IMR-90 (cell line): ENCODE measurements around the gene SLC8A1. TPM values are rescaled to one million over a fixed set of nuclear protein-coding genes. Genes with fewer than 3 reads are reported as not detected.

Source experiments
- ATAC-seq: fragments of 200-7000 bp; cut with Tn5 transposase; 2 replicates; pipeline ENCODE4 v1.9.1; 2020; ENCODE audit warnings: low read depth, mild to moderate bottlenecking, moderate library complexity
- BruUV-seq: library from RNA; stranded (reverse); fragments of 400-500 nt; replicated peaks from 2 replicates; lab custom pipeline; 2021; lab: Mats Ljungman, UMichigan
- CTCF ChIA-PET: fragments of 300-600 bp; formaldehyde crosslinking; extraction: SDS; loops from one replicate; lab custom pipeline; 2021; ENCODE audit warnings: antibody characterized with exemption; lab: Yijun Ruan, JAX
- POLR2A ChIA-PET: fragments of 300-600 bp; sonication (Branson Sonifier 250); formaldehyde crosslinking; loops from one replicate; lab custom pipeline; 2022; ENCODE audit warnings: antibody characterized with exemption; ENCODE audit not compliant: unreplicated experiment; lab: Charles Lee
- DNase-seq: peaks from one replicate; pipeline ENCODE4 v3.0.0; 2013
- H2AFZ ChIP-seq: replicated peaks from 2 replicates; pipeline ENCODE3; 2013; ENCODE audit warnings: low read length, mild to moderate bottlenecking; ENCODE audit not compliant: poor library complexity
- H2AK5ac ChIP-seq: 2 replicates; pipeline ENCODE4 v1.6.1; 2013; ENCODE audit warnings: low read depth, low read length, inconsistent platforms
- H2AK9ac ChIP-seq: replicated peaks from 2 replicates; pipeline ENCODE3; 2013; ENCODE audit warnings: mild to moderate bottlenecking, low read depth, low read length, moderate library complexity; ENCODE audit not compliant: poor library complexity
- H2BK120ac ChIP-seq: 2 replicates; pipeline ENCODE4 v1.6.1; 2013; ENCODE audit warnings: low read depth, low read length, inconsistent platforms
- H2BK15ac ChIP-seq: 3 replicates; pipeline ENCODE4 v1.6.1; 2013; ENCODE audit warnings: low read depth, low read length, inconsistent platforms
- H2BK20ac ChIP-seq: 2 replicates; pipeline ENCODE4 v1.6.1; 2013; ENCODE audit warnings: low read depth, mild to moderate bottlenecking, inconsistent platforms, low read length, moderate library complexity
- H2BK5ac ChIP-seq: 2 replicates; pipeline ENCODE4 v1.6.1; 2013; ENCODE audit warnings: mild to moderate bottlenecking, low read depth, low read length, inconsistent platforms; ENCODE audit not compliant: poor library complexity, severe bottlenecking
- H3K14ac ChIP-seq: replicated peaks from 2 replicates; pipeline ENCODE4 v1.6.1; 2013; ENCODE audit warnings: low read depth, low read length, inconsistent platforms
- H3K18ac ChIP-seq: 2 replicates; pipeline ENCODE4 v1.6.1; 2013; ENCODE audit warnings: low read depth, low read length, control low read depth
- H3K23ac ChIP-seq: 2 replicates; pipeline ENCODE4 v1.6.1; 2013; ENCODE audit warnings: low read depth, low read length, inconsistent platforms
- H3K27ac ChIP-seq: 2 replicates; pipeline ENCODE4 v1.5.1; 2013; ENCODE audit warnings: mild to moderate bottlenecking, control low read depth, low read length; ENCODE audit not compliant: insufficient read depth
- H3K27me3 ChIP-seq: 2 replicates; pipeline ENCODE4 v1.6.1; 2013; ENCODE audit warnings: low read length; ENCODE audit not compliant: control insufficient read depth, insufficient read depth
- H3K36me3 ChIP-seq: 2 replicates; pipeline ENCODE4 v1.6.1; 2013; ENCODE audit warnings: low read length, mixed read lengths; ENCODE audit not compliant: control insufficient read depth, insufficient read depth
- H3K4ac ChIP-seq: 2 replicates; pipeline ENCODE4 v1.6.1; 2013; ENCODE audit warnings: low read depth, low read length, inconsistent platforms
- H3K4me1 ChIP-seq: 2 replicates; pipeline ENCODE4 v1.6.1; 2013; ENCODE audit warnings: low read length, mixed read lengths; ENCODE audit not compliant: control insufficient read depth, insufficient read depth
- H3K4me2 ChIP-seq: 2 replicates; pipeline ENCODE4 v1.6.1; 2013; ENCODE audit warnings: low read depth, mild to moderate bottlenecking, control low read depth, low read length, moderate library complexity
- H3K4me3 ChIP-seq: 2 replicates; pipeline ENCODE4 v1.5.1; 2013; ENCODE audit warnings: low read depth, mild to moderate bottlenecking, control low read depth, low read length, moderate library complexity; ENCODE audit not compliant: insufficient read depth
- H3K56ac ChIP-seq: 2 replicates; pipeline ENCODE4 v1.6.1; 2013; ENCODE audit warnings: low read length, inconsistent platforms; ENCODE audit not compliant: insufficient read depth; ENCODE audit errors: extremely low read depth
- H3K79me1 ChIP-seq, 2 experiments: 2 replicates each; pipeline ENCODE4 v1.6.1; 2013; ENCODE audit warnings: low read length in 2 of 2, inconsistent platforms in 1 of 2, low read depth in 1 of 2
- H3K9ac ChIP-seq: 2 replicates; pipeline ENCODE4 v1.6.1; 2013; ENCODE audit warnings: low read depth, low read length, control low read depth
- H3K9me1 ChIP-seq: 2 replicates; pipeline ENCODE4 v1.6.1; 2013; ENCODE audit warnings: low read length, inconsistent platforms; ENCODE audit not compliant: insufficient read depth
- H3K9me3 ChIP-seq: 2 replicates; pipeline ENCODE4 v1.6.1; 2013; ENCODE audit warnings: low read length; ENCODE audit not compliant: control insufficient read depth, insufficient read depth
- H4K20me1 ChIP-seq: 2 replicates; pipeline ENCODE4 v1.6.1; 2013; ENCODE audit warnings: low read length, inconsistent platforms; ENCODE audit not compliant: insufficient read depth
- H4K5ac ChIP-seq: 2 replicates; pipeline ENCODE4 v1.6.1; 2013; ENCODE audit warnings: mild to moderate bottlenecking, low read depth, low read length, control low read depth
- H4K8ac ChIP-seq, 2 experiments: 2 replicates each; pipeline ENCODE4 v1.6.1; 2013; ENCODE audit warnings: low read depth in 2 of 2, low read length in 2 of 2, control low read depth in 1 of 2, inconsistent platforms in 1 of 2
- H4K91ac ChIP-seq: 2 replicates; pipeline ENCODE4 v1.6.1; 2013; ENCODE audit warnings: low read depth, low read length, inconsistent platforms; ENCODE audit not compliant: insufficient read depth
- BHLHE40 ChIP-seq: fragments of 150-350 bp; IDR thresholded peaks from 2 replicates; pipeline ENCODE4 v1.6.1; 2016; ENCODE audit warnings: mild to moderate bottlenecking, low read depth, low read length
- MAFK ChIP-seq: IDR thresholded peaks from 2 replicates; pipeline ENCODE4 v1.6.1; 2012; ENCODE audit warnings: low read depth, low read length, improper control_type of control experiment
- MAZ ChIP-seq: IDR thresholded peaks from 2 replicates; pipeline ENCODE4 v1.6.1; 2012; ENCODE audit warnings: low read depth, mild to moderate bottlenecking, low read length, improper control_type of control experiment, moderate library complexity, borderline replicate concordance
- POLR2A ChIP-seq: IDR thresholded peaks from 2 replicates; pipeline ENCODE4 v1.6.1; 2012; ENCODE audit warnings: mild to moderate bottlenecking, low read depth, low read length
- RAD21 ChIP-seq: IDR thresholded peaks from 2 replicates; pipeline ENCODE4 v1.6.1; 2012; ENCODE audit warnings: low read length, improper control_type of control experiment
- RCOR1 ChIP-seq: IDR thresholded peaks from 2 replicates; pipeline ENCODE4 v1.6.1; 2012; ENCODE audit warnings: mild to moderate bottlenecking, low read length, improper control_type of control experiment; ENCODE audit not compliant: insufficient replicate concordance
- RFX5 ChIP-seq: IDR thresholded peaks from 2 replicates; pipeline ENCODE4 v1.8.0; 2012; ENCODE audit warnings: low read depth, mild to moderate bottlenecking, low read length, moderate library complexity
- SMC3 ChIP-seq: fragments of 150-350 bp; IDR thresholded peaks from 2 replicates; pipeline ENCODE4 v1.6.1; 2016; ENCODE audit warnings: low read depth, mild to moderate bottlenecking, antibody characterized with exemption, low read length, moderate library complexity
- WGBS, 2 experiments: methylation state at CpG; one replicate each; pipeline versions ENCODE4 v1.1.5 to v1.1.7; 2013; ENCODE audit warnings: missing lambda C conversion rate in 2 of 2; ENCODE audit not compliant: insufficient read length in 1 of 2; ENCODE audit errors: extremely low coverage in 2 of 2; 5-methylcytosine and 5-hydroxymethylcytosine counted together
- dilution Hi-C: fragments of 300-500 bp; cut with HindIII; formaldehyde crosslinking; loops from one replicate; pipeline ENCODE4 v1.14.3; 2018; ENCODE audit warnings: low sequenced_read_pairs; ENCODE audit not compliant: unreplicated experiment
- in situ Hi-C: fragments of 300-500 bp; cut with MboI; formaldehyde crosslinking; loops from 3 replicates; pipeline ENCODE4 v1.14.3; 2019; ENCODE audit warnings: low sequenced_read_pairs, inconsistent platforms, mixed read lengths
- intact Hi-C: fragments of 100-400 bp; cut with micrococcal nuclease; formaldehyde crosslinking; loops from 2 replicates; pipeline ENCODE4 v1.10.0; 2022
- polyA plus RNA-seq, 3 experiments: library from polyadenylated mRNA; depleted of rRNA; stranded (reverse); fragments of >200 nt; gene quantifications; 2 replicates each; pipeline ENCODE4 v1.2.3, GENCODE V29; 2012; ENCODE audit warnings: low replicate concordance in 1 of 3
- total RNA-seq: library from RNA; depleted of rRNA; stranded (reverse); fragments of >200 nt; gene quantifications from 2 replicates; pipeline ENCODE4 v1.2.3, GENCODE V29; 2012
- TF ChIP-seq, protein P1 (sequence below): conservative IDR thresholded peaks from 2 replicates; pipeline ENCODE4 v1.5.1; 2012; ENCODE audit warnings: mild to moderate bottlenecking, low read depth, low read length, improper control_type of control experiment
- TF ChIP-seq, protein P2 (sequence below): fragments of 150-350 bp; IDR thresholded peaks from 2 replicates; pipeline ENCODE4 v1.6.1; 2016; ENCODE audit warnings: low read depth, mild to moderate bottlenecking, low read length, moderate library complexity, borderline replicate concordance
- TF ChIP-seq, protein P3 (sequence below): fragments of 150-350 bp; IDR thresholded peaks from 2 replicates; pipeline ENCODE4 v1.6.1; 2017; ENCODE audit warnings: mild to moderate bottlenecking, antibody characterized with exemption, low read length, low read depth

The SLC8A1 gene
- total and polyA plus RNA-seq, 2 of the 4 experiments (the other 2 are of a cell fraction): 7.7 to 57.0 TPM

DNA sequence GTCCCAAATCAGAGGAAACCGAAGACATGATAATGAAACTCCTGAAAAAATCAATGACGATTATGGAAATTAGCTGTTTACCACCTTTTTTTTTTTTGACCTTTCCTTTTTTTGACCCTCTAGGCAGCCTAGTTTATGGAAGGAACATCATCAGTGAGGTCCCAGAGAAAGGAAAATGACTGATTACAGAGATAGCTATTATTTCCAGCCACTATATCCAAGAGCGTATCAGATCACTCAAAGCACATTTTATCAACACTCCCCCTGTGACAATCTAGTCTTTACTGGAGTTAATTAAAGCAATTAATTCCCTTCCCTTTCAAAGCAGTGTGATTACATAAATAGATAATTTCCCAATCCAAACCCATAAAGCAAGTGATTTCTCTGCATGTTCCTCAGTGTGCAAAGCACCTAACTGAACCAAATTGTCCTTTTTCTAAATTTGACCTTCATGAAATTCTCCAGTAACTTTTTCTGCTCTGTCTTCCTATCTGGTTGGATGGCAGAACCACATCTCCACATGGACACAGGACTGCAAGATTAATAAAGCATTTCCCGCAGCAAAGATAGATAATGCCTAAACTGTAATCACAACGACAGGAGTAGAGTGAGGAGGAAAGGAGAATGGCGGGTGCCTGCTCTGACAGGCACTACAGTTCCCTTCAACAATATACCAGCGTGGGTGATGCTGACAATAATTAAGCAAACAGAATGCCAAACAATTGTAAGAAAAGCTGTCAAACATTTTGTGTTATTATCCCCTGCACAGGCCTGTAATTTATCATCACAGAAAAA, 194.4 kb downstream of the SLC8A1 start:
- H4K8ac ChIP-seq: no peak overlapping the region
- no peak overlapping the region for H4K5ac ChIP-seq
- 0 out of 2 replicates have a peak, but pooled peaks cover 1% of the 10 kb centered on the region for H3K36me3 ChIP-seq
- no peak overlapping the region for H2AFZ ChIP-seq
- no peak for DNase-seq
- H2AK5ac ChIP-seq: no peak overlapping the region
- intact Hi-C loops (no loop called here), dilution Hi-C loops (no loop called here), in situ Hi-C loops (no loop called here)
- POLR2A ChIA-PET: no interaction called here
- H2BK5ac ChIP-seq: no peak overlapping the region
- peaks cover 6% of the 10 kb centered on the region for H3K4me1 ChIP-seq
- no peak overlapping the region for H3K14ac ChIP-seq
- H2AK9ac ChIP-seq: no peak overlapping the region
- H3K4ac ChIP-seq: no peak overlapping the region
- H3K18ac ChIP-seq: no peak overlapping the region
- no peak overlapping the region for H2BK15ac ChIP-seq
- H3K27ac ChIP-seq: no peak overlapping the region
- WGBS, 2 experiments: no CpG with 5 or more reads among the region's 7 CpGs
- no peak overlapping the region for H3K4me3 ChIP-seq
- no peak overlapping the region for H2BK120ac ChIP-seq
- H3K56ac ChIP-seq: no peak overlapping the region
- H3K9me3 ChIP-seq: no peaks in the 10 kb centered on the region
- no peak overlapping the region for H4K91ac ChIP-seq
- ATAC-seq: no peak
- no peak overlapping the region for H3K9ac ChIP-seq
- no peaks in the 10 kb centered on the region for H3K9me1 ChIP-seq
- H3K79me1 ChIP-seq: peaks cover 4 to 5% of the 10 kb centered on the region in 2 experiments; a peak in 2 of 4 replicates
- TF ChIP-seq RCOR1 (no peak), RFX5 (no peak), SMC3 (no peak), RAD21 (no peak), BHLHE40 (no peak), MAFK (no peak), MAZ (no peak), POLR2A (no peak)
- TF ChIP-seq, protein P1, sequence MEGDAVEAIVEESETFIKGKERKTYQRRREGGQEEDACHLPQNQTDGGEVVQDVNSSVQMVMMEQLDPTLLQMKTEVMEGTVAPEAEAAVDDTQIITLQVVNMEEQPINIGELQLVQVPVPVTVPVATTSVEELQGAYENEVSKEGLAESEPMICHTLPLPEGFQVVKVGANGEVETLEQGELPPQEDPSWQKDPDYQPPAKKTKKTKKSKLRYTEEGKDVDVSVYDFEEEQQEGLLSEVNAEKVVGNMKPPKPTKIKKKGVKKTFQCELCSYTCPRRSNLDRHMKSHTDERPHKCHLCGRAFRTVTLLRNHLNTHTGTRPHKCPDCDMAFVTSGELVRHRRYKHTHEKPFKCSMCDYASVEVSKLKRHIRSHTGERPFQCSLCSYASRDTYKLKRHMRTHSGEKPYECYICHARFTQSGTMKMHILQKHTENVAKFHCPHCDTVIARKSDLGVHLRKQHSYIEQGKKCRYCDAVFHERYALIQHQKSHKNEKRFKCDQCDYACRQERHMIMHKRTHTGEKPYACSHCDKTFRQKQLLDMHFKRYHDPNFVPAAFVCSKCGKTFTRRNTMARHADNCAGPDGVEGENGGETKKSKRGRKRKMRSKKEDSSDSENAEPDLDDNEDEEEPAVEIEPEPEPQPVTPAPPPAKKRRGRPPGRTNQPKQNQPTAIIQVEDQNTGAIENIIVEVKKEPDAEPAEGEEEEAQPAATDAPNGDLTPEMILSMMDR: no peak
- TF ChIP-seq, protein P2, sequence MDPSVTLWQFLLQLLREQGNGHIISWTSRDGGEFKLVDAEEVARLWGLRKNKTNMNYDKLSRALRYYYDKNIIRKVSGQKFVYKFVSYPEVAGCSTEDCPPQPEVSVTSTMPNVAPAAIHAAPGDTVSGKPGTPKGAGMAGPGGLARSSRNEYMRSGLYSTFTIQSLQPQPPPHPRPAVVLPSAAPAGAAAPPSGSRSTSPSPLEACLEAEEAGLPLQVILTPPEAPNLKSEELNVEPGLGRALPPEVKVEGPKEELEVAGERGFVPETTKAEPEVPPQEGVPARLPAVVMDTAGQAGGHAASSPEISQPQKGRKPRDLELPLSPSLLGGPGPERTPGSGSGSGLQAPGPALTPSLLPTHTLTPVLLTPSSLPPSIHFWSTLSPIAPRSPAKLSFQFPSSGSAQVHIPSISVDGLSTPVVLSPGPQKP: no peak
- TF ChIP-seq, protein P3, sequence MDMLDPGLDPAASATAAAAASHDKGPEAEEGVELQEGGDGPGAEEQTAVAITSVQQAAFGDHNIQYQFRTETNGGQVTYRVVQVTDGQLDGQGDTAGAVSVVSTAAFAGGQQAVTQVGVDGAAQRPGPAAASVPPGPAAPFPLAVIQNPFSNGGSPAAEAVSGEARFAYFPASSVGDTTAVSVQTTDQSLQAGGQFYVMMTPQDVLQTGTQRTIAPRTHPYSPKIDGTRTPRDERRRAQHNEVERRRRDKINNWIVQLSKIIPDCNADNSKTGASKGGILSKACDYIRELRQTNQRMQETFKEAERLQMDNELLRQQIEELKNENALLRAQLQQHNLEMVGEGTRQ: no peak
- no peaks in the 10 kb centered on the region for H3K27me3 ChIP-seq
- no peaks in the 10 kb centered on the region for H4K20me1 ChIP-seq
- H3K23ac ChIP-seq: no peak overlapping the region
- no TSS peak for BruUV-seq
- no peak overlapping the region for H2BK20ac ChIP-seq
- no peak overlapping the region for H3K4me2 ChIP-seq
- CTCF ChIA-PET: interaction anchor here (0.6 to 0.7 kb wide), 2 partner anchors 83 to 311 kb away, joined by 3 to 4 read pairs; no protein-coding TSS in a partner anchor
